Pulmonary artery endothelial cell (primary cell): ENCODE measurements around the gene ADRM1. TPM values are rescaled to one million over a fixed set of nuclear protein-coding genes. Genes with fewer than 3 reads are reported as not detected.

ENCODE experiments used
- DNase-seq: peaks from one replicate; pipeline ENCODE4 v3.0.0-alpha.2; 2011; ENCODE audit warnings: low read depth, low spot score
- total RNA-seq: library from RNA; depleted of rRNA; stranded (reverse); fragments of >200 nt; gene quantifications from 2 replicates; pipeline ENCODE4 v1.2.3, GENCODE V29; 2014

The ADRM1 gene
- total RNA-seq, 1 donor from 2014 or later: 150 TPM

DNA sequence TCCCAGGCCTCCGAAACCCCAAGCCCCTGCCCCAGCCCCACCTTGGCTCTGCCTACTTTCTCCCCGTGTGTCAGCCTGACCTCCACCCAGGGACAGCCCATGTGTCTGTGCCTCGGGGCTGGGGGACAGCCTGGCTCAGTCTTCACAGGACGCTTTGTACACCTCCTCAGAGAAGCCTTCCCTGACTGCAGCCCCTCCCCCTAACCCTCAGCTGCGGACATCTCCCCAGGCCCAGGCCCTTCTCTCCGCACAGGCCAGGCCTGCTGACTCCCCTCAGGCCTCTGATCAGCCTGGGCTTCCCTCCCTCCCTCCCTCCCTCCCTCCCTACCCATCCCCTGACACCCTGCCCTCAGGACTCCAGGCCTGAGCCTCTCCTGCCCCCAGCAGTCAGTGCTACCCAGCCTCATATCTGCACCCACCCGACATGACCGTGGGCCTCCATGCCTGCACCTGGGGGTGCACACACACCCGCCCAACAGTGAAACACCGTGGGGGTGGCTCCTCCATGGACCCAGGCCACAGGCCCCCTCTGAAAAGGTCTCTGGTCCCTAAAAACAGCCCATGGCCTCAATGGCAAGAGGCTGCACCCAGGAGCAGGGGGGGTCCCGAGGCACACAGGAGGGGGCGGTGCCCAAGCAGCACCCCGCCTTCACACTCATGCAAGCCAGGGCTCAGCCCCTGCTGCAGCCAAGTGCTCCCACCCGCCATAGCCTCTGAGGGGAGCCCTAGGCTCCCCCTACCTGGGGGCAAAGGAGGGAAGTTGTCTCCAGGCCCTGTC is 51.4 kb downstream of the ADRM1 start:
- DNase-seq: no peak

DNA sequence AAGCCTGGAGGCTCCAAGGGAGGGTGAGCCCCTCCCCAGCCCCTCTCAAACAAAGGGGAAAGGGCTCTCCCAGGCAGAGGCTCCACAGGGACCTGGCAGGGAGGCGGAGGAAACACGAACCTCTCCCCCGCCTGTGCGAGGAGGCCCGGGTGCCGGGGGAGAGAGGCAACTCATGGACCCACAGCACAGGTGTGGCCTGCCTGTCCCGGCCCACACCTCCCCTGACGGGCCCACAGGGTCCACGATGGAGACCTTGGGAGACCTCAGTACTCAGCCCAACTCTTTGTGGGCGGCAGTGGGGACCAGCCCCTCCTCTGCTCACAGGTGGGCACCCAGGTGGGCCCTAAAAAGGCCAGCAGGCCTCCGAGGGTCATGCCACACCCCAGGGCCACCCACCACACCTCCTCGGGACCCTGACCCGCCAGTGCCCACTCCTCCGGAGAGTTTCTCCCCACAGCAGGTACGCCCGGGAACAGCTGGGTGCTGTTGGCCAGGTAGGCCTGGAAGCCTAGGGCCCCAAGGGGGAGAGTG is 52.1 kb downstream of the ADRM1 start:
- DNase-seq: no peak

- no peak for DNase-seq
Observed at GRCh38 chr20:62355516-62355877, 52.7 kb downstream of the ADRM1 start.

GRCh38 chr20:62355878-62356588 is 53.2 kb downstream of the ADRM1 start:
- DNase-seq: no peak

- DNase-seq: no peak
Observed at GRCh38 chr20:62356589-62357186, 53.9 kb downstream of the ADRM1 start.

GRCh38 chr20:62357187-62357667 is 54.4 kb downstream of the ADRM1 start:
- DNase-seq: peak; percentile 45

DNA sequence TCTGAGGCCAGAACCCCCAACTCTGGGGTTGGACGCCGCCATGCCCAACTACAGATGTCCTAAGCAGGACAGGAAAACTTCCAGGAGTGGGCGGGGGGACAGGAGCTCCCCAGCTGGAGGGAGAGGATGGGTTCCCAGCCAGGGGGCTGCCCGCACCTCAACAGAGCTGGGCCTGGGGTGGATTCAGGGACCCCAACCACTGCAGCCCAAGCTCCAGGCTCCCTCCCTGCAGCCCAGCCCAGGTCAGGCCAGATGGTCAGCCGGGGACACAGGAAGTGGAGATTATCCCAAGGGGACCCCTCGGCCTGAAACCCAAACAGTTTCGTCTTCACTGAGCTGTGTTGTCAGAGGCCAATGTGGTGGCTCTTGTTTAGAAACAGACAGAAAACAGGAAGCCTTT is 54.9 kb downstream of the ADRM1 start:
- no peak for DNase-seq

Other genes with a start within 250 kb of the ADRM1 start
- 3.1 and 4.6 TPM in 2 replicates for gene TAF4, start 237.1 kb upstream of the ADRM1 start, total RNA-seq
- gene LSM14B, start 180.5 kb upstream of the ADRM1 start, total RNA-seq: 38.1 and 43.4 TPM in 2 replicates
- 463 and 570 TPM in 2 replicates for gene PSMA7, start 159.6 kb upstream of the ADRM1 start, total RNA-seq
- gene SS18L1, start 159.2 kb upstream of the ADRM1 start, total RNA-seq: 9.7 and 14.2 TPM in 2 replicates
- gene MTG2, start 120.0 kb upstream of the ADRM1 start, total RNA-seq: 17.6 and 22.2 TPM in 2 replicates
- gene HRH3, start 82.7 kb upstream of the ADRM1 start, total RNA-seq: not detected in 2 replicates
- 20.6 and 21.4 TPM in 2 replicates for gene OSBPL2, start 64.5 kb upstream of the ADRM1 start, total RNA-seq
- 54.0 and 60.6 TPM in 2 replicates for gene LAMA5, start 64.3 kb downstream of the ADRM1 start, total RNA-seq
- gene RPS21, start 84.1 kb downstream of the ADRM1 start, total RNA-seq: 478 and 921 TPM in 2 replicates
- gene CABLES2, start 104.3 kb downstream of the ADRM1 start, total RNA-seq: 1.2 and 1.4 TPM in 2 replicates
- not detected in 2 replicates for gene RBBP8NL, start 124.5 kb downstream of the ADRM1 start, total RNA-seq
- 0.07 TPM in 1 of 2 replicates, not detected in the other for gene GATA5, start 173.0 kb downstream of the ADRM1 start, total RNA-seq